Thoracic aorta (tissue), 2 donors: ENCODE results near the gene TRAF4. TPM values are rescaled to one million over a fixed set of nuclear protein-coding genes. Genes with fewer than 3 reads are reported as not detected.

Experiments used
- ATAC-seq: fragments of 150-250 bp; one replicate; pipeline ENCODE4 v1.8.0; 2017; ENCODE audit warnings: low read depth; ENCODE audit not compliant: insufficient number of reproducible peaks, low FRiP score
- DNase-seq: peaks from one replicate; pipeline ENCODE4 v3.0.0-alpha.2; 2020; ENCODE audit warnings: low spot score
- H3K27ac ChIP-seq, 2 donors: fragments of 200-600 bp; sonication (generic); 1 replicate in 1 of 2; 2 replicates in 1 of 2; pipeline ENCODE4 v1.5.1; 2016; ENCODE audit warnings: mild to moderate bottlenecking in 2 of 2, moderate library complexity in 2 of 2
- H3K27me3 ChIP-seq: fragments of 200-600 bp; sonication (generic); replicated peaks from 2 replicates; pipeline ENCODE4 v1.6.0; 2016; ENCODE audit warnings: mild to moderate bottlenecking; ENCODE audit not compliant: insufficient read depth
- H3K36me3 ChIP-seq: fragments of 200-600 bp; sonication (generic); one replicate; pipeline ENCODE4 v1.5.1; 2016
- H3K4me1 ChIP-seq, 2 donors: fragments of 200-600 bp; sonication (generic); 1 replicate in 1 of 2; 2 replicates in 1 of 2; pipeline versions ENCODE4 v1.5.1 to v1.6.0; 2016; ENCODE audit warnings: low read depth in 2 of 2, mild to moderate bottlenecking in 1 of 2; ENCODE audit not compliant: control insufficient read depth in 1 of 2
- H3K4me3 ChIP-seq: fragments of 200-600 bp; sonication (generic); 2 replicates; pipeline ENCODE4 v1.5.1; 2016; ENCODE audit warnings: mild to moderate bottlenecking
- H3K9me3 ChIP-seq: fragments of 200-600 bp; sonication (generic); 2 replicates; pipeline ENCODE4 v1.5.1; 2016
- total RNA-seq, 2 donors: library from RNA; depleted of rRNA; stranded (reverse); fragments of >200 nt; gene quantifications; one replicate each; pipeline versions ENCODE4 v1.1.0 to v1.2.3, GENCODE V29; 2016
- TF ChIP-seq, protein P1 (sequence below): fragments of 200-600 bp; sonication (generic); IDR thresholded peaks from one replicate; pipeline ENCODE4 v1.5.1; 2019; ENCODE audit warnings: antibody characterized with exemption

TRAF4 gene
- total RNA-seq, 2 donors from 2014 or later = 9.9 to 22.4 TPM

DNA sequence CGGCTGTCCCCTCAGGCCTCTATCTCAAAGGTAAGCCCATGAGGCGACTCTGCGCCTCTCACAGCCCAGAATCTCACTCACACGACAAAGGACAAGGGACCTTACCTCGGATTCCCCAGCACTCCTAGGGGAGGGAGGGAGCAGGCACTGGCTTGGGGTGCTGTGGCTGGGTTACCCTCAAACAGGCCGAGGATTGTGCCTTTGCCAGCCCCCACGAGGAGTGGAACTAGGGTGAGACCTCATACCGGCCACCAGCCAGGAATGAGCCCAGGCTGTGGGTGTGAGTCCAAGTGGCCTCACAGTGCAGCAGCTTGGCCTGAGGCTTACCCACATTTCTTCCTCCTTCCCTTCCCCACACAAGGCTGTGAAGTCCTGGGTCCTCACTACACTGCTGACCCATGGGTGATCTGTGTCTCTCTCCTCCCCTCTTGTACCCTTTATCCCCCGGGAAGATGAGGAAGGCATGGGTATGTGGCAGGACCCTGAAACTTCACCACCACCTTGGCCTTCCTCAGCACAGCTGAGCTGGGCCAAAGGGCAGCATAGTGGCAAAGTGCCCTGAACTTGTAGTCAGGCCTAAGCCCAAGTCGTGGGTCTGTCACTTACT is 38.0 kb upstream of the TRAF4 start:
- Histone ChIP-seq H3K4me1 (peaks cover 4 to 8% of the 10 kb centered on the region in 2 donors), H3K27ac (no peak overlapping the region), H3K9me3 (no peaks in the 10 kb centered on the region), H3K27me3 (no peaks in the 10 kb centered on the region), H3K36me3 (peaks cover 19% of the 10 kb centered on the region), H3K4me3 (no peak overlapping the region)
- no peak for DNase-seq
- TF ChIP-seq, protein P1, sequence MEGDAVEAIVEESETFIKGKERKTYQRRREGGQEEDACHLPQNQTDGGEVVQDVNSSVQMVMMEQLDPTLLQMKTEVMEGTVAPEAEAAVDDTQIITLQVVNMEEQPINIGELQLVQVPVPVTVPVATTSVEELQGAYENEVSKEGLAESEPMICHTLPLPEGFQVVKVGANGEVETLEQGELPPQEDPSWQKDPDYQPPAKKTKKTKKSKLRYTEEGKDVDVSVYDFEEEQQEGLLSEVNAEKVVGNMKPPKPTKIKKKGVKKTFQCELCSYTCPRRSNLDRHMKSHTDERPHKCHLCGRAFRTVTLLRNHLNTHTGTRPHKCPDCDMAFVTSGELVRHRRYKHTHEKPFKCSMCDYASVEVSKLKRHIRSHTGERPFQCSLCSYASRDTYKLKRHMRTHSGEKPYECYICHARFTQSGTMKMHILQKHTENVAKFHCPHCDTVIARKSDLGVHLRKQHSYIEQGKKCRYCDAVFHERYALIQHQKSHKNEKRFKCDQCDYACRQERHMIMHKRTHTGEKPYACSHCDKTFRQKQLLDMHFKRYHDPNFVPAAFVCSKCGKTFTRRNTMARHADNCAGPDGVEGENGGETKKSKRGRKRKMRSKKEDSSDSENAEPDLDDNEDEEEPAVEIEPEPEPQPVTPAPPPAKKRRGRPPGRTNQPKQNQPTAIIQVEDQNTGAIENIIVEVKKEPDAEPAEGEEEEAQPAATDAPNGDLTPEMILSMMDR = no peak
- no peak for ATAC-seq

DNA sequence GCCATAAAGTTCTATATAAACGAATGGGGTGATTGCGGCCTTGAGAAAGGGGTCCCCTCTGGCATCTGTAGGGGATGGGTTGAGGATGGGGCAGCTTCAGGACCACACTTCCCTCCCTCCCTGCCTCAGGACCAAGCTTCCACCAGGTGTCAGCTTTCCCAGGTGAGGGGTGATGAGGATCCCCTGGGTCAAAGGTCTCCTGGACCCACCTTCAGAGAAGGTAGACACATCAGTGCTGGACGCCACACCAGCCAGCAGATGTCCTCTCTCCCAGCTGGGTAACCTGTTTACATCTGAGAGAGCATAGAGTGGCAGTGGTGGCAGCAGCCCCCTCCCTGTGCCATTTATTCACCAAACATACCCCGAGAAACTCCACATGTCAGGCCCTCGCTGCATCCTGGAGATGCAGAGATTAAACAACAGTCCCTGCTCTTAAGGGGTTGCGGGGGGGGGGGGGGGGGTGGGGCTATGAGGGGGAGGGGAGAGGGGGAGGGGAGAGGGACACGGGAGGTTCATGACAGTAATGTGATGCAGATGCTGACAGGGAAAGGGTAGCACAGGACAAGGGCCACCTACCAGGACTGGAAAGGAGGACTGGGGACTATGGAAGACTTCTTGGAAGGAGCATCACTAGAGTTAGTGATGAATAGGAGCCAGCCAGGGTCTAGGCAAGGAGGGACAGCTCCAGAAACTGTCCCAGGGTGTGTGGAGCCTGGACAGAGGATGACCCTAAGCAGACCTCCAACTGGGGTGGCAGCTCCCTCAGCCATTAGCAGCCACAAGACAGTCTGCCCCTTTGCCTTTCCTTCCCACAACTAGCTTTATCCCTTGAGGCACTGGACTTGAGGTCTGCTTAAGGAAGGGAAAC is 37.1 kb upstream of the TRAF4 start:
- Histone ChIP-seq H3K4me3 (no peak overlapping the region), H3K9me3 (no peaks in the 10 kb centered on the region), H3K36me3 (peaks cover 10% of the 10 kb centered on the region), H3K27ac (no peak overlapping the region), H3K27me3 (no peaks in the 10 kb centered on the region), H3K4me1 (peaks cover 4 to 10% of the 10 kb centered on the region in 2 donors)
- TF ChIP-seq, protein P1 = no peak
- ATAC-seq (no peak), DNase-seq (no peak)

DNA sequence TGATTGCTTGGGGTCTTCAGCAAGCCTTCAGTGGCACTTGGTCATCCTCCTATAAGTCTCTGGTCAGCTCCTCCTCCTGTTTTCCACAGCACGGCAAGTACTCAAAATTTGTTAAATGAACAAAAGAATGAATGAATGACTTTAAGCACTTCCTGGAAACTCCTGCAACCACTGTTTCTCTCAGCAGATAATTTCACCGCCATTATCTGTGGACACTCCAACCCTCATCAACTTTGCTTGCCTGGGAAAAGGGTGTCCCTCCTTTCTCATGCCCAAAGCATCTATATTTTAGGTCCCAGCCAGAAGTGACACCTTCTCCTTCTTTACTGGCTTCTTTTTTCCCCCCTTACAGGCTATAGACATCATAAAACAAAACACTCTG is 36.5 kb upstream of the TRAF4 start:
- TF ChIP-seq, protein P1 = no peak
- ATAC-seq = no peak

DNA sequence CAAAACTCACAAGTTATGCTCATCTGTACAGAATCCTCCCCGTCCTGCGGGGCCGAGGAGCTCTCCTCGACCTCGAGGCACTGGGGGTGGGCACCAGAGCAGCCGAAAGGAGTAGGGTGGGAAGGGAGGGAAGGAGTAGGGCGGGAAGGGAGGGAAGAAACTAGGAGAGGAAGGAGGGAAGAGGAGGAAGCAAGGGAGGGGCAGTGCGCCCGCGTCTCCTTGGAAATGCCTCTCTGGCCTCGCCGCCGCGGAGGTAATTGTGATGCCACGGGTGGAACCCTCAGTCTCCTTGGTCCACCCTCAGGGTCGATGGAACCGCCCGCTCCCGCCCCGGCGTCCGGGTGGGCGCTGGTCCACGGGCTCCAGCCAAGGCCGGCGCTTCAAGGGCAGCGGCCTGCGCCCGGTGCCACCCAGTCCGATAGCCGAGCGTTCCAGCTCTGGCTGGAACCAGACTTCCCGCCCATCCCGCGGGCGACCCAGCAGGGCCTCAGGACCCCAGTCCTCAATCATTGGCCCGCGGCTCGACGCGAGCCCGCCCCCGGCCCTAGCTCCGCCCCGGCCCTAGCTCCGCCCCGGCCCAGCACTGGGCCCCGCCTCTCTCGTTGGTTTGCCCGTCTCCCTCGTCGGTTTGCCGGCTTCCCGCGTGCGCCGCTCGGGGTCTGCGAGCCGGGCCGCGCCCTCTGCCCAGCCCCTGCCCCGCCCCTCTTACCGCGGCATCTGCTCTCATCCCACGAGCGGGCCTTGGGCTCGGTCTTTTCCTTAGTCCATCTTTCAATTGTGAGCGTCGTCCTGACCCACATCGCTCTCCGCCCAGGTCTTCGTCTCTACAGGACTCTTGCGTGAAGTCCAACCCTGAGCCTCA is 32.7 kb upstream of the TRAF4 start:
- H3K4me1 ChIP-seq = peaks cover 8 to 29% of the 10 kb centered on the region in 2 donors
- DNase-seq = peak; percentile 47
- peak overlapping the region; percentile 86 for H3K4me3 ChIP-seq
- peak; percentile 83 for ATAC-seq
- H3K27ac ChIP-seq = peak overlapping the region; percentile 85 to 91
- H3K9me3 ChIP-seq = no peaks in the 10 kb centered on the region
- H3K27me3 ChIP-seq = no peaks in the 10 kb centered on the region
- TF ChIP-seq, protein P1 = no peak
- peaks cover 20% of the 10 kb centered on the region for H3K36me3 ChIP-seq

More for the DNA sequence above, 36.5 kb upstream of the TRAF4 start:
- Histone ChIP-seq H3K4me1 (peaks cover 4 to 16% of the 10 kb centered on the region in 2 donors), H3K4me3 (no peak overlapping the region), H3K27ac (no peak overlapping the region), H3K36me3 (peaks cover 6% of the 10 kb centered on the region), H3K27me3 (no peaks in the 10 kb centered on the region), H3K9me3 (no peaks in the 10 kb centered on the region)
- no peak for DNase-seq

DNA sequence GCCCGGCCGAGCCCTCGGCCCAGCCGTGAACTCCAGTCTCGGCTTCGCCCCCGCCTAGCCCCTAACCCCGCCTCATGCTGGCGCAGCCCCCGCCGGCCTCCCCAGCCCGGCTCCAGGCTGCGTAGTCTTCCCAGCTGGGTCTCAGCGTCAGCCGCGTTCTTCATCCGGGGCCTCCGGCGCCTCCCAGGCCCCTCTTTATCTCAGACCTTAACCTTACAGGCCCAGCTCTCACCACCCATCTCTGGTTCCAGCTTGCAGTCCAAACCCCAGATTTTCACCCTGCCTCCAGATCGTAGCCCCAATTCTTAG is 32.1 kb upstream of the TRAF4 start, which contains the start of gene PROCA1:
Gene PROCA1, minus strand, starts transcription at position 166 of the 309 bp plus-strand sequence. CDS start 228 bp downstream, outside the sequence.
- H3K36me3 ChIP-seq = peaks cover 20% of the 10 kb centered on the region
- ATAC-seq = no peak
- TF ChIP-seq, protein P1 = no peak
- no peaks in the 10 kb centered on the region for H3K27me3 ChIP-seq
- no peak for DNase-seq
- H3K27ac ChIP-seq = peak within 1 kb of the TSS; percentile 85 to 91
- H3K9me3 ChIP-seq = no peaks in the 10 kb centered on the region
- H3K4me3 ChIP-seq = peak within 1 kb of the TSS; percentile 86
- peaks cover 8 to 35% of the 10 kb centered on the region in 2 donors for H3K4me1 ChIP-seq
